ENCODE results near the gene APOBEC2. TPM values are rescaled to one million over a fixed set of nuclear protein-coding genes. Genes with fewer than 3 reads are reported as not detected.

APOBEC2 gene
- total RNA-seq, 1 donor from 2014 or later, result not detected

GRCh38 chr6:41065550-41066026, 12.6 kb downstream of the APOBEC2 start:
- TF ChIP-seq CTCF (IDR thresholded peaks at IDR 0.05; ENCODE audit: insufficient read depth, low read length, poor library complexity, severe bottlenecking), result no peak
- no peak for DNase-seq (ENCODE audit: low read depth)
- Histone ChIP-seq H3K27me3 (ENCODE audit: control insufficient read depth, insufficient read depth, low read length) (no peaks in the 10 kb centered on the region), H3K4me3 (ENCODE audit: low read depth, low read length) (no peak overlapping the region), H3K36me3 (ENCODE audit: control insufficient read depth, insufficient read depth, low read length) (no peaks in the 10 kb centered on the region)

GRCh38 chr6:41066867-41067304, 13.9 kb downstream of the APOBEC2 start:
- peak; percentile 54 for DNase-seq (ENCODE audit: low read depth)
- Histone ChIP-seq H3K27me3 (ENCODE audit: control insufficient read depth, insufficient read depth, low read length) (no peaks in the 10 kb centered on the region), H3K36me3 (ENCODE audit: control insufficient read depth, insufficient read depth, low read length) (no peaks in the 10 kb centered on the region), H3K4me3 (ENCODE audit: low read depth, low read length) (no peak overlapping the region)
- peak; percentile 72 for TF ChIP-seq CTCF (IDR thresholded peaks at IDR 0.05; ENCODE audit: insufficient read depth, low read length, poor library complexity, severe bottlenecking)

GRCh38 chr6:41071501-41071922, 18.5 kb downstream of the APOBEC2 start:
- H3K36me3 ChIP-seq (ENCODE audit: control insufficient read depth, insufficient read depth, low read length), result no peaks in the 10 kb centered on the region
- no peaks in the 10 kb centered on the region for H3K27me3 ChIP-seq (ENCODE audit: control insufficient read depth, insufficient read depth, low read length)
- peak overlapping the region; percentile 75 for H3K4me3 ChIP-seq (ENCODE audit: low read depth, low read length)
- no peak for DNase-seq (ENCODE audit: low read depth)
- TF ChIP-seq CTCF (IDR thresholded peaks at IDR 0.05; ENCODE audit: insufficient read depth, low read length, poor library complexity, severe bottlenecking), result no peak

- TF ChIP-seq CTCF (IDR thresholded peaks at IDR 0.05; ENCODE audit: insufficient read depth, low read length, poor library complexity, severe bottlenecking), result peak; percentile 6
- DNase-seq (ENCODE audit: low read depth), result peak; percentile 94
- no peaks in the 10 kb centered on the region for H3K27me3 ChIP-seq (ENCODE audit: control insufficient read depth, insufficient read depth, low read length)
- H3K4me3 ChIP-seq (ENCODE audit: low read depth, low read length), result peak within 1 kb of the TSS; percentile 75
- no peaks in the 10 kb centered on the region for H3K36me3 ChIP-seq (ENCODE audit: control insufficient read depth, insufficient read depth, low read length)
These were observed 19.2 kb downstream of the APOBEC2 start, which contains the start of gene OARD1 for GRCh38 chr6:41071923-41072835. Gene OARD1 (minus strand): TSS chr6:41072356. CDS start chr6:41071634, 722 bp downstream.

- peak; percentile 86 for DNase-seq (ENCODE audit: low read depth)
These were observed 19.8 kb downstream of the APOBEC2 start, which contains the start of gene NFYA for GRCh38 chr6:41072836-41073202. Gene NFYA (plus strand): TSS chr6:41072974. CDS start chr6:41079090, 6,116 bp downstream.

More at GRCh38 chr6:41072836-41073202, 19.8 kb downstream of the APOBEC2 start, which contains the start of gene NFYA:
- H3K36me3 ChIP-seq (ENCODE audit: control insufficient read depth, insufficient read depth, low read length), result no peaks in the 10 kb centered on the region
- no peak for TF ChIP-seq CTCF (IDR thresholded peaks at IDR 0.05; ENCODE audit: insufficient read depth, low read length, poor library complexity, severe bottlenecking)
- H3K27me3 ChIP-seq (ENCODE audit: control insufficient read depth, insufficient read depth, low read length), result no peaks in the 10 kb centered on the region
- H3K4me3 ChIP-seq (ENCODE audit: low read depth, low read length), result peak within 1 kb of the TSS; percentile 75
